SU-DHL-6 (cell line): ENCODE measurements around the gene SFI1.

ENCODE experiments used
- EZH2phosphoT487 ChIP-seq: fragments of 200-600 bp; sonication (generic), shearing (Covaris generic); conservative IDR thresholded peaks from 2 replicates; pipeline ENCODE4 v1.6.1; 2018; ENCODE audit warnings: mild to moderate bottlenecking, antibody characterized with exemption, low read length, moderate library complexity, mixed read lengths
- TF ChIP-seq, protein P1 (sequence below): fragments of 200-600 bp; sonication (generic); IDR thresholded peaks from one replicate; pipeline ENCODE4 v1.5.1; 2017; ENCODE audit warnings: antibody characterized with exemption, mild to moderate bottlenecking, low read length, moderate library complexity; ENCODE audit not compliant: insufficient read depth, poor library complexity, severe bottlenecking

DNA sequence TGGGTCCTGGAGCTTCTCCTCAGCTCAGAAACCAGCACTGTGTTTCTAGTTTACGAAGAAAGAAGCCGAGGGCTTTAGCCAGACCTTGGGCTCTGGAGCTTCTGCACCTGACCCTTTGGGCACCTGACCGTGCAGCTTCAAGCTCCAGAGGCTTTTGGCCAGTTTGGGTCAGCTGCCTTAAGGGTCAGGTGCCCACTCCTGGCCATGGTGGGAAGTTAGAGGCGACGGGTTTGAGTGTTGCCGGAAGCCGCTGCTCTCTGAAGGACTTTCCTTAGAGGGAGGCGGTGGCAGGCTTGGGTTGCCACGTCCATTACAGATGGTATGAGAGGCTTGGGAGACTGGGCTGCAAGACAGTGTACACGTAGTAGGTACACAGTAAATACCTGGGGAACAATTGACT is 113.4 kb downstream of the SFI1 start:
- TF ChIP-seq, protein P1, sequence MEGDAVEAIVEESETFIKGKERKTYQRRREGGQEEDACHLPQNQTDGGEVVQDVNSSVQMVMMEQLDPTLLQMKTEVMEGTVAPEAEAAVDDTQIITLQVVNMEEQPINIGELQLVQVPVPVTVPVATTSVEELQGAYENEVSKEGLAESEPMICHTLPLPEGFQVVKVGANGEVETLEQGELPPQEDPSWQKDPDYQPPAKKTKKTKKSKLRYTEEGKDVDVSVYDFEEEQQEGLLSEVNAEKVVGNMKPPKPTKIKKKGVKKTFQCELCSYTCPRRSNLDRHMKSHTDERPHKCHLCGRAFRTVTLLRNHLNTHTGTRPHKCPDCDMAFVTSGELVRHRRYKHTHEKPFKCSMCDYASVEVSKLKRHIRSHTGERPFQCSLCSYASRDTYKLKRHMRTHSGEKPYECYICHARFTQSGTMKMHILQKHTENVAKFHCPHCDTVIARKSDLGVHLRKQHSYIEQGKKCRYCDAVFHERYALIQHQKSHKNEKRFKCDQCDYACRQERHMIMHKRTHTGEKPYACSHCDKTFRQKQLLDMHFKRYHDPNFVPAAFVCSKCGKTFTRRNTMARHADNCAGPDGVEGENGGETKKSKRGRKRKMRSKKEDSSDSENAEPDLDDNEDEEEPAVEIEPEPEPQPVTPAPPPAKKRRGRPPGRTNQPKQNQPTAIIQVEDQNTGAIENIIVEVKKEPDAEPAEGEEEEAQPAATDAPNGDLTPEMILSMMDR = no peak
- no peak for TF ChIP-seq EZH2phosphoT487
